K562 (cell line): ENCODE results near the gene DRG1. TPM values are rescaled to one million over a fixed set of nuclear protein-coding genes. Genes with fewer than 3 reads are reported as not detected.

Experiments
- ATAC-seq: fragments of 200-7000 bp; cut with Tn5 transposase; 3 replicates; pipeline ENCODE4 v1.9.1; 2020; ENCODE audit warnings: moderate library complexity
- BruUV-seq: library from RNA; stranded (reverse); fragments of 400-500 nt; replicated peaks from 2 replicates; lab custom pipeline; 2021; lab: Mats Ljungman, UMichigan
- CTCF ChIA-PET: fragments of 300-600 bp; formaldehyde crosslinking; extraction: SDS; loops from one replicate; lab custom pipeline; 2021; ENCODE audit warnings: low intra/inter-chr PET ratio; lab: Yijun Ruan, JAX
- POLR2A ChIA-PET: fragments of 300-600, 350-650 bp; sonication (Branson Sonifier 250); formaldehyde crosslinking; extraction: SDS; loops from one replicate; lab custom pipeline; 2021; ENCODE audit warnings: antibody characterized with exemption, inconsistent platforms; lab: Yijun Ruan, JAX
- DNase-seq, 4 experiments: peaks; one replicate each; pipeline versions ENCODE4 v3.0.0 to v3.0.0-alpha.2; 2011 to 2018; ENCODE audit warnings: low spot score in 3 of 4, mixed read lengths in 3 of 4; ENCODE audit errors: extremely low read depth in 1 of 4
- FAIRE-seq: peaks from 2 replicates; lab custom pipeline; 2011; peaks lifted over from hg19 to GRCh38; lab: Jason Lieb, UNC
- H2AFZ ChIP-seq: 2 replicates; pipeline ENCODE4 v1.6.0; 2011; ENCODE audit warnings: low read depth, low read length, control low read depth, inconsistent platforms
- H3K27ac ChIP-seq: fragments of 200-600 bp; 3 replicates; pipeline ENCODE4 v1.8.0; 2011; ENCODE audit warnings: low read depth, mild to moderate bottlenecking, control low read depth, inconsistent platforms, low read length, moderate library complexity, mixed read lengths; ENCODE audit errors: extremely low read depth
- H3K27me3 ChIP-seq, 2 experiments: fragments of 300-600 bp in 1 of 2; 2 replicates in 1 of 2; 3 replicates in 1 of 2; pipeline versions ENCODE4 v1.6.0 to v1.8.0; 2011; ENCODE audit warnings: inconsistent platforms in 2 of 2, low read length in 2 of 2, mild to moderate bottlenecking in 1 of 2, mixed read lengths in 1 of 2, moderate library complexity in 1 of 2; ENCODE audit not compliant: control insufficient read depth in 2 of 2, insufficient read depth in 2 of 2
- H3K36me3 ChIP-seq: fragments of 300-600 bp; 3 replicates; pipeline ENCODE4 v1.8.0; 2011; ENCODE audit warnings: mild to moderate bottlenecking, low read length, inconsistent platforms; ENCODE audit not compliant: control insufficient read depth, insufficient read depth
- H3K4me1 ChIP-seq, 2 experiments: fragments of 200-600 bp in 1 of 2; replicated peaks in 1 of 2; 2 replicates in 1 of 2; 3 replicates in 1 of 2; pipeline versions ENCODE4 v1.5.1 to v1.8.0; 2011; ENCODE audit warnings: inconsistent platforms in 2 of 2, low read length in 2 of 2, mild to moderate bottlenecking in 1 of 2, mixed read lengths in 1 of 2, moderate library complexity in 1 of 2; ENCODE audit not compliant: control insufficient read depth in 2 of 2, insufficient read depth in 2 of 2
- H3K4me2 ChIP-seq: 2 replicates; pipeline ENCODE4 v1.6.1; 2011; ENCODE audit warnings: low read length, control low read depth, inconsistent platforms, mixed read lengths; ENCODE audit not compliant: insufficient read depth
- H3K4me3 ChIP-seq: fragments of 200-600 bp; sonication (generic), shearing (Covaris generic); 2 replicates; pipeline ENCODE4 v1.5.1; 2016; ENCODE audit warnings: control low read depth, inconsistent platforms
- H3K79me2 ChIP-seq: fragments of 200-600 bp; 3 replicates; pipeline ENCODE4 v1.8.0; 2011; ENCODE audit warnings: low read length, inconsistent platforms; ENCODE audit not compliant: control insufficient read depth, insufficient read depth
- H3K9ac ChIP-seq, 2 experiments: 2 replicates each; pipeline versions ENCODE4 v1.6.0 to v1.6.1; 2011; ENCODE audit warnings: low read depth in 2 of 2, low read length in 2 of 2, control low read depth in 1 of 2, inconsistent platforms in 1 of 2, mild to moderate bottlenecking in 1 of 2, mixed read lengths in 1 of 2; ENCODE audit not compliant: insufficient read depth in 1 of 2
- H3K9me1 ChIP-seq: one replicate; pipeline ENCODE4 v1.6.0; 2011; ENCODE audit warnings: inconsistent platforms, mild to moderate bottlenecking, low read length, moderate library complexity; ENCODE audit not compliant: control insufficient read depth, insufficient read depth
- H3K9me3 ChIP-seq: replicated peaks from 2 replicates; pipeline ENCODE4 v1.5.1; 2011; ENCODE audit warnings: low read depth, low read length, inconsistent platforms; ENCODE audit not compliant: control insufficient read depth, insufficient read depth
- H4K20me1 ChIP-seq: replicated peaks from 2 replicates; pipeline ENCODE4 v1.6.1; 2011; ENCODE audit warnings: low read length, inconsistent platforms, mixed read lengths; ENCODE audit not compliant: control insufficient read depth, insufficient read depth
- TGIF2 ChIP-seq: sonication (generic); formaldehyde crosslinking; IDR thresholded peaks from 2 replicates; pipeline ENCODE4 v1.8.1; 2022; ENCODE audit warnings: mild to moderate bottlenecking, missing genetic modification reagents, moderate library complexity
- ZNF408 ChIP-seq: fragments of 250-450 bp; sonication (Bioruptor Pico); IDR thresholded peaks from 2 replicates; pipeline ENCODE4 v1.4.0; 2020; ENCODE audit warnings: low read depth, mild to moderate bottlenecking, moderate library complexity
- ZNF436 ChIP-seq: fragments of 250-450, 450-650 bp; sonication (Bioruptor Pico); formaldehyde crosslinking; IDR thresholded peaks from 2 replicates; pipeline ENCODE4 v1.7.0; 2020; ENCODE audit warnings: mild to moderate bottlenecking
- WGBS: fragments of 100-300 bp; shearing (Covaris generic); methylation state at CpG from one replicate; pipeline ENCODE4 v1.1.6; 2016; ENCODE audit warnings: low coverage, mixed read lengths; ENCODE audit not compliant: insufficient coverage; ENCODE audit errors: missing lambda C conversion rate; 5-methylcytosine and 5-hydroxymethylcytosine counted together
- in situ Hi-C: fragments of 300-500 bp; cut with MboI; formaldehyde crosslinking; loops from 4 replicates; pipeline ENCODE4 v1.15.0; 2018; ENCODE audit warnings: inconsistent platforms, mixed read lengths
- intact Hi-C: fragments of 100-400 bp; cut with micrococcal nuclease; formaldehyde crosslinking; loops from 2 replicates; pipeline ENCODE4 v1.14.2; 2022
- polyA plus RNA-seq, 8 experiments: library from polyadenylated mRNA; depleted of rRNA in 4 of 8; stranded (reverse) in 5 of 8; unstranded in 3 of 8; fragments of >200 nt; fragmentation: Nextera tagmentation in 2 of 8; fragmentation: Illumina TruSeq in 1 of 8; extraction: Ambion mirVana in 2 of 8; extraction: Trizol in 1 of 8; gene quantifications; 2 replicates each; pipeline versions ENCODE4 v1.2.1 to v1.2.3, GENCODE V29; 2011 to 2014; ENCODE audit warnings: inconsistent platforms in 1 of 8, missing spikeins in 1 of 8
- total RNA-seq, 7 experiments: library from RNA; depleted of rRNA in 6 of 7; stranded (reverse); fragments of >200 nt in 6 of 7; fragmentation: Illumina TruSeq in 2 of 7; extraction: Trizol in 2 of 7; gene quantifications; 2 replicates each; pipeline versions ENCODE4 v1.2.1 to v1.2.3, GENCODE V29; 2011 to 2021; ENCODE audit warnings: low replicate concordance in 1 of 7
- TF ChIP-seq, protein P1 (sequence below): fragments of 250-450 bp; sonication (Bioruptor Pico); IDR thresholded peaks from 2 replicates; pipeline ENCODE4 v1.9.0; 2021; ENCODE audit warnings: mild to moderate bottlenecking
- TF ChIP-seq, protein P2 (sequence below): IDR thresholded peaks from 3 replicates; pipeline ENCODE4 v1.6.1; 2011; ENCODE audit warnings: borderline replicate concordance, mild to moderate bottlenecking; ENCODE audit not compliant: insufficient read length, insufficient read depth

Gene DRG1
- total and polyA plus RNA-seq, 9 of the 15 experiments (the other 6 are each of a cell fraction or from before 2014, with no cell fraction given), result 76.4 to 211 (median 93.3) TPM

DNA sequence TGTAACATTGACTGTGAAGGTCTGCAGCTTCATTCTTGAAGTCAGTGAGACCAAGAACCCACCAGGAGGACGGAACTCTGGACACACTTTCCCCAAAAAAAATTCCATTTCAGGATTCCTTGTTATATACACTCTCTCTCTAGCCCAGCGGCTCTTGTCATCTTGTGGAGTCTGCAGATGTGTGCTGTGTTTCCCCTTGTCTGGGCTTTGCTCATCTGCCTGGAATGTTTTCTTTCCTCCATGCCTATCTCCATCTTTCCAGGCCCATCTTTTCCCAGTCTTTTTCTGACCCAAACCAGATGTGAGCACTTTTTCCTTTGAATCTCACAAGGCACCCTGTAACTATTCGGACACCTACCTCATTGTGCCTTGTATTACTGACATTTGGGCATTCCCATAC lies 5.1 kb upstream of the DRG1 start:
- no peak overlapping the region for H3K4me2 ChIP-seq
- POLR2A ChIA-PET, result no interaction called here
- H3K9ac ChIP-seq, result no peak overlapping the region
- no peaks in the 10 kb centered on the region for H3K36me3 ChIP-seq
- no peak overlapping the region for H2AFZ ChIP-seq
- H4K20me1 ChIP-seq, result no peaks in the 10 kb centered on the region
- CTCF ChIA-PET, result no interaction called here
- peaks cover 2 to 4% of the 10 kb centered on the region in 2 experiments; a peak in 2 of 5 replicates for H3K4me1 ChIP-seq
- 58% methylated on average over 3 of the region's 3 CpGs for WGBS
- TF ChIP-seq, protein P1, sequence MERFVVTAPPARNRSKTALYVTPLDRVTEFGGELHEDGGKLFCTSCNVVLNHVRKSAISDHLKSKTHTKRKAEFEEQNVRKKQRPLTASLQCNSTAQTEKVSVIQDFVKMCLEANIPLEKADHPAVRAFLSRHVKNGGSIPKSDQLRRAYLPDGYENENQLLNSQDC (CRISPR knock-in tag), result no peak
- TF ChIP-seq ZNF408 (CRISPR knock-in tag), result no peak
- TF ChIP-seq, protein P2, sequence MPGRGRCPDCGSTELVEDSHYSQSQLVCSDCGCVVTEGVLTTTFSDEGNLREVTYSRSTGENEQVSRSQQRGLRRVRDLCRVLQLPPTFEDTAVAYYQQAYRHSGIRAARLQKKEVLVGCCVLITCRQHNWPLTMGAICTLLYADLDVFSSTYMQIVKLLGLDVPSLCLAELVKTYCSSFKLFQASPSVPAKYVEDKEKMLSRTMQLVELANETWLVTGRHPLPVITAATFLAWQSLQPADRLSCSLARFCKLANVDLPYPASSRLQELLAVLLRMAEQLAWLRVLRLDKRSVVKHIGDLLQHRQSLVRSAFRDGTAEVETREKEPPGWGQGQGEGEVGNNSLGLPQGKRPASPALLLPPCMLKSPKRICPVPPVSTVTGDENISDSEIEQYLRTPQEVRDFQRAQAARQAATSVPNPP, result no peak
- TF ChIP-seq ZNF436 (CRISPR knock-in tag), result no peak
- TF ChIP-seq TGIF2 (CRISPR knock-in tag), result no peak
- in situ Hi-C loops (no loop called here), intact Hi-C loops (no loop called here)
- no peak for FAIRE-seq
- H3K27me3 ChIP-seq, result no peaks in the 10 kb centered on the region
- ATAC-seq, result no peak
- no peak overlapping the region for H3K4me3 ChIP-seq
- H3K79me2 ChIP-seq, result peaks cover 4% of the 10 kb centered on the region; the same call in 2 of the 3 replicates
- DNase-seq, result no peak
- H3K27ac ChIP-seq, result no peak overlapping the region
- no peaks in the 10 kb centered on the region for H3K9me3 ChIP-seq
- no peaks in the 10 kb centered on the region for H3K9me1 ChIP-seq
- no TSS peak for BruUV-seq
